Measurements from ENCODE around the gene ZNF12.

Gene ZNF12

DNA sequence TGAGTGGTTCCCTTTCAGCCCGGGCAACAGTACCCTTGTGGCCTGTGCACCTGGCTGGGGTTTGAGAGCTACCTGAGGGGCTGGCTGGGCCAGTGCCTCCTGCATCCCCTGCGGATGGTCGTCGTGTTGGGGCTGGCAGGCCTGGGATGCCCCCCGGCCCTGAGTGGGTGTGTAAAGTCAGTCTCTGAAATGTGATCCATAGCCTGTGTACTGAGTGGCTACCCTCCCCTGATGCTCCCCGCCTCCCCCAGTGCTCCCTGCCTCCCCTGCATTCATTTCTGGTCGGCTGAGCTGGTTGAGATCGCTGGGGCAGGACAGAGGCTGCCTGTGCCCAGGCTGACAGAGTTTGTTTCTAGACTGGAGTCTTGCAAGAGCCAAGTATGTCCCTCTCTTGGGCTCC lies 60.3 kb downstream of the ZNF12 start:
- no peak for DNase-seq

DNA sequence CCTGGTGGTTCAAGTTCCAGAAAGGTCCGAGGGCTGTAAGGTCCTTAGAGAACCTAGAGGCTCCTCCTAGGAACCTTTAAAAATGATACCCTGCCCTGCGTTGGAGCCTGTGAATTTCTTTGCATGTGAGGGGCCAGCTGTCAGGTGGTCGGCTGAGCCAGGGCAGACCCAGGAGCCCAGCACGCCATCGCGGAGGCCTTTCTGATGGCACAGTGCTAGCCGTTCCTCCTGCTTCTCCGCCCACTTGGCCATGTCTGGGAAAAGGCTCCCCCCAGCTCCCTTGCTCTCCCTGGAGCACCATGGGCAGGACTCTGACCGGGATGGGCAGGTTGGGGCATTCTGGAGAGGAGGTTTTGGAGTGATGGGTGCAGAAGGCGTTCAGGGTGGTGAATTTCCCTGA lies 62.0 kb downstream of the ZNF12 start:
- DNase-seq: no peak

DNA sequence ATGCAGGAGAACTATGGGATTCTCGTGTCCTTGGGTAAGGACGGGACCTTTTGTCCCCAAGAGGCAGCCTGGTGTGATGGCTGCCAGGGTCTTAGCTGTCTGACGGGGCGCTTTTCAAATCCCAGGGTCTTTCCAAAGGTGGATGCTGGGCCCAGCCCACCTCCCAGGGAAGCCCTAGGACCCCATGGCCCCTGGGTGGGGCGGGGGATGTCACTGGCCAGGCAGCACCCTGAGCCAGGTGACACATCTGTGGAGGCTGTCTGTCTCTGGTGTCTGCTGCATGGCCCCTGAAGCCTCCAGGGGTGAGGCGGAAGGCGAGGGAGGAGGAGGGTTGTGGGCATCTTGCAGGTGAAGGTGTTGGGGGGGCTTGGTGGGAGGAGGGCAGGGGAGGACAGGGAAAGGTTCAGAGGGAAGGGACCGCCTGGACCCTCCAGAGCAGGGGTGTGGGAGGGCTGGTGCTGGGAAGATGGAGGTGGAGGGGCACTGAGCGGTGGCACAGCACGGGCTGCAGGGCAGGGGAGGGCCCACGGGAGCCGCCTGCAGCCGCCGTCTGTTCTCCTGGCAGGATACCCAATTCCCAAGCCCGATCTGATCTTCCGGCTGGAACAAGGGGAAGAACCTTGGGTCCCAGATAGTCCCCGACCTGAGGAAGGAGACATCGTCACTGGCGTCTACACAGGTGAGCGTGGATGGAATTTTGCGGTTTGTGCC lies 62.7 kb downstream of the ZNF12 start:
- no peak for DNase-seq

GRCh38 chr7:6642861-6643640 lies 63.7 kb downstream of the ZNF12 start:
- no peak for DNase-seq

- no peak for DNase-seq
These were observed 64.4 kb downstream of the ZNF12 start for GRCh38 chr7:6642239-6642839.

DNA sequence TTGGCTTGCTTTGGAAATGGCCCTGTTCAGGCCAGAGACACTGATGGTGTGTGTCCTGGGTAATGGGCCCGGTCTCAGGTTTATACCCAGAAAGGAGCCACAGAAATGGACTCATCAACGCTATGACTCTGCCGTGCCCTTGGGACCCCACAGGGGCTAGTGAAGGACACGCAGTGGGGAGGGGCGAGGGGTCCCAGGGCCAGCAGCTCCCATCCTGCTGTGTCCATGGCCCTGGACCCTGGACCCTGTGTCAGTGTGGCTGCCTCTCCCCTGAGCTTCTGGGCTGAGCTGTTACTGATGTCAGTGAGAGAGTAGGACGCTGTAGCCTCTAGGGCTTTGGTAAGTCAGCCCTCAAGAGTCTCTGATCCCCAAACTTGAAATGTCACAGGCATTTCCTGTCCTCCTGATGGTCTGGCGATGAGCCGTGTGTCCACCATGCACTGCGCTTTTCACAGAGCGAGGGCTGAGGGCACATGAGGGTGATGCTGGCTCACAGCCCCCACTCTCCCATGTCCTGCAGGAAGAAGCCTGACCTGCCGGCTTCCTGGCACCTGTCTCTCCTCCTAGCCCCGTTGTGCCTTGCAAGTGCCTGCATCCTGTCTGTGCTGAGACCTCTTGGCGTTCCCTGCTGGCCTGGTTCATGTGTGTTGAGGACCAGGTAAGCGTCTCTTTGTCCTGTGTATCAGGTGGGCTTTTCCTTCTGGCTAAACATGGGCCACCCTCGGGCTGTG lies 65.3 kb downstream of the ZNF12 start:
- DNase-seq: no peak

DNA sequence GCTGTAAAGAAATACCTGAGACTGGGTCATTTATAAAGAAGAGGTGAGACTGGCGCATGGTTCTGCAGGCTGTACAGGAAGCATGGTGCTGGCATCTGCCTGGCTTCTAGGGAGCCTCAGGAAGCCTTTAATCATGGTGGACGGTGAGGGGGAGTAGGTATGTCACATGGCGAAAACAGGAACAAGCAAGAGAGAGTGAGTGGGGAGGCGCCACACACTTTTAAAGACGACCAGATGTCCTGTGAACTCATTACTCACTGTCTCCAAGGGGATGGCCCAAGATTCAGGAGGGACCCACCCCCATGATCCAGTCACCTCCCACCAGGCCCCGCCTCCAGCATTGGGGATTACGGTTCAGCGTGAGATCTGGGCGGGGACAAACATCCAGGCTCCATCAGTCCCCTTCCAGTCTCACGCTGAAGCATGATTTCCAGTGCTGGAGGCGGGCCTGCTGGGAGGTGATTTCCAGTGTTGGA lies 66.5 kb downstream of the ZNF12 start:
- peak; percentile 66 for DNase-seq

DNA sequence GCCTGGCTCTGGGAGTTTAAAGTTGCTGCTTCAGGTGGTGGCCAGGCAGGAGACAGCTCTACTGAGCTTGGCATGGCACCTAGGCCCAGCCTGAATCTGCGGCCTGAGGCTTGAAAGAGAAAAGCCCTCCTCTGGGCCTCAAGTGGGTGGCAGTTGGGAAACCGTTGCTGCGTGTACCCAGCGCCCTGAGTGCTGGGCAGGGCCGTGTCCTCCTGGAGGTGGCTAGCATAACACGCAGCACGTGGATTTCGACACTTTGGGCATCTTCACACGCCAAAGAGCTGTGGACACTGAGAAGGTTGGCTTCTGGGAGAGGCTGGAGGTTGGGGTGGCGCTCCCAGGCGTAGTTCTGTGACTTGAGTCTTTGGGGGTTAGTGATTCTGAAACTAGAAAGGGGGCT lies 67.1 kb downstream of the ZNF12 start:
- DNase-seq: no peak

DNA sequence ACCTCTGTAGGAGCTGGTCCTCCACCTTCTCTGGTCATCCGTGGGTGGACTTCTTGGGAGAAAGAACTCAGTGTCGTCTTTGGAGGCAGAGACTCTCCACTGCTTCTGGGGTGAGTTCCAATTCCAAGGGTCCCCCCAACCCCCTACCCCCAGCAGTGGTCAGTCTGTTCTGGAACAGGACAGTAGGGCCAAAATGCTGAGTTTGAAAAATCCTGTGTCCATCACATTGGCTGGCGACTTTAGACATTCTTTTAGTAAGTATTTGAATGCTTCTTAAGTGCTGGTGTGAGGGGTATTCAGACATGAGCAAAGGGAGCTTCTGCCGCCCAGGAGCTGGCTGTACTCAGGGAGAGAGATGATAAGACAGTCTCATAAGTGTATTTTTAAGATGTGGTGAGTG lies 67.7 kb downstream of the ZNF12 start:
- no peak for DNase-seq
